ENCODE measurements around the gene RAD51B.

DNA sequence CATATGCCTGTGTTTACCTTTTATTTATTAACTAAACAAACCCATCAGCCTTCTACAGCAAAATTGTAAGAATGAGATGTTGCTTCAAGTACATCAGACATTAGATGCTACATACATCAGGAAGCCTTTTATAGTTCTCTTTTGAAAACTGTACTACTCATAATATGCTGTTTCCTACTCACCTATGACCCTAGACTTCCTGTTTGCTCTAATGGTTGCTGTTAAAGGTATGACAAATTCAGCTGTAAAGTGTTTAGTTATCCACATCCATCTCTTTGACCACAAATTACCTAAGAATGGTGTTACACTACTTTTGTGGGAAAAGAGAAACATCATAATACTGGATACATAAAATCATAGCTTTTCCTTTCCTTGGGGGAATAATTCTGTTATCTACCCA is 220.0 kb downstream of the RAD51B start:
- TF ChIP-seq, protein P1, sequence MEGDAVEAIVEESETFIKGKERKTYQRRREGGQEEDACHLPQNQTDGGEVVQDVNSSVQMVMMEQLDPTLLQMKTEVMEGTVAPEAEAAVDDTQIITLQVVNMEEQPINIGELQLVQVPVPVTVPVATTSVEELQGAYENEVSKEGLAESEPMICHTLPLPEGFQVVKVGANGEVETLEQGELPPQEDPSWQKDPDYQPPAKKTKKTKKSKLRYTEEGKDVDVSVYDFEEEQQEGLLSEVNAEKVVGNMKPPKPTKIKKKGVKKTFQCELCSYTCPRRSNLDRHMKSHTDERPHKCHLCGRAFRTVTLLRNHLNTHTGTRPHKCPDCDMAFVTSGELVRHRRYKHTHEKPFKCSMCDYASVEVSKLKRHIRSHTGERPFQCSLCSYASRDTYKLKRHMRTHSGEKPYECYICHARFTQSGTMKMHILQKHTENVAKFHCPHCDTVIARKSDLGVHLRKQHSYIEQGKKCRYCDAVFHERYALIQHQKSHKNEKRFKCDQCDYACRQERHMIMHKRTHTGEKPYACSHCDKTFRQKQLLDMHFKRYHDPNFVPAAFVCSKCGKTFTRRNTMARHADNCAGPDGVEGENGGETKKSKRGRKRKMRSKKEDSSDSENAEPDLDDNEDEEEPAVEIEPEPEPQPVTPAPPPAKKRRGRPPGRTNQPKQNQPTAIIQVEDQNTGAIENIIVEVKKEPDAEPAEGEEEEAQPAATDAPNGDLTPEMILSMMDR (IDR thresholded peaks at IDR 0.05; ENCODE audit: low read length): no peak
- no peak for TF ChIP-seq EZH2 (optimal IDR thresholded peaks at IDR 0.05; ENCODE audit: low read depth, low read length)
